ENCODE data around the gene SMC1A.

The SMC1A gene

DNA sequence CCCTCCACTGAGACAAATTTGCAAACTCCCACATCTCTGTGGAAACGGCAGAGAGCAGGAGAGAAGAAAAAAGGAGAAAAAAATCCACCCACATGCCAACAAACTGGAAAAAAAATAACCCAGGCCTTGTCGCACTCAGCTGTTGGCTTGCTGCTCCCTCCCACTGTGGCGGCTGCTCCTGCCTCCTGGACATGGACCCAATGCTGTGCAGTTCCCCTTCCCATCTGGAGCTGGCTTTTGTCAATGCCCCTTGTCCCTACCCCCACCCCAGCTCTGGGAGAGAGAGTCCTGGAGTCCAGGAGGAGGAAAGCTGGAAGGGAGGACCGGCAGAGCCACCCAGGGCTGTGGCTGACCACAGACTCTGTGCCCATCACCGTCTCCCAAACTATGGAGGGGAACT, 90.2 kb downstream of the SMC1A start:
- ATAC-seq: no peak
- no peak overlapping the region for H3K27ac Mint-ChIP-seq
- H3K9me3 Mint-ChIP-seq: no peaks in the 10 kb centered on the region
- no peaks in the 10 kb centered on the region for H3K36me3 Mint-ChIP-seq
- peaks cover 35% of the 10 kb centered on the region for H3K27me3 Mint-ChIP-seq
- H3K4me1 Mint-ChIP-seq: no peaks in the 10 kb centered on the region
- no peak overlapping the region for H3K4me3 Mint-ChIP-seq

GRCh38 chrX:53330331-53330730, 92.1 kb downstream of the SMC1A start:
- Mint-ChIP-seq H3K36me3 (no peaks in the 10 kb centered on the region), H3K27ac (no peak overlapping the region), H3K4me3 (no peak overlapping the region), H3K9me3 (no peaks in the 10 kb centered on the region), H3K27me3 (peaks cover 40% of the 10 kb centered on the region), H3K4me1 (no peaks in the 10 kb centered on the region)
- ATAC-seq: no peak

- peaks cover 16% of the 10 kb centered on the region for H3K4me1 Mint-ChIP-seq
- peaks cover 37% of the 10 kb centered on the region for H3K27me3 Mint-ChIP-seq
- H3K27ac Mint-ChIP-seq: no peak overlapping the region
- H3K4me3 Mint-ChIP-seq: no peak overlapping the region
- ATAC-seq: no peak
- H3K9me3 Mint-ChIP-seq: no peaks in the 10 kb centered on the region
- no peaks in the 10 kb centered on the region for H3K36me3 Mint-ChIP-seq
Measured at GRCh38 chrX:53324803-53325202, 97.7 kb downstream of the SMC1A start.
